Heart left ventricle (tissue), 13 donors: ENCODE measurements around the gene HLF.

Source experiments
- CTCF ChIP-seq, 12 donors: fragments of 200-600 bp; sonication (generic) in 4 of 12; IDR thresholded peaks; one replicate each; pipeline versions ENCODE4 v1.5.0 to v1.8.0; 2018 to 2022; ENCODE audit warnings: antibody characterized with exemption in 12 of 12, mild to moderate bottlenecking in 5 of 12
- POLR2A ChIP-seq, 2 donors: fragments of 450-650 bp; IDR thresholded peaks; one replicate each; pipeline ENCODE4 v1.6.1; 2017; ENCODE audit warnings: antibody characterized with exemption in 2 of 2, mild to moderate bottlenecking in 2 of 2, moderate library complexity in 2 of 2
- donor health status: ischemic (EF 13 %, LVEDD 7.1; RV severe dilation, severe dysfunction).
- donor health status: DM: no; HTN: yes; CAD: no.
- donor health status: DM: no; HTN: no; CAD: no.
- donor health status: ischemic (EF 25% LVEDD 6.9; RV normal size, moderate dysfunction).
- donor health status: ischemic (EF 25% LVEDD 5.7; RV mildly dilated, moderate dysfunction).
- donor health status: ischemic (EF 35%, LVEDD 5.7; RV mildly dilated, moderate dysfunction).
- donor health status: nonischemic (EF 11% LVEDD 7.7; RV severe dilation, severe dysfunction).
- donor health status: DM: yes; HTN: yes; CAD: no.
- donor health status: PGD.
- donor health status: ischemic (EF 29% LVEDD 5.4; RV normal size, mild dysfunction).
- donor health status: nonischemic (EF 23%, LVEDD 6.1; RV moderate dilation, normal function).

DNA sequence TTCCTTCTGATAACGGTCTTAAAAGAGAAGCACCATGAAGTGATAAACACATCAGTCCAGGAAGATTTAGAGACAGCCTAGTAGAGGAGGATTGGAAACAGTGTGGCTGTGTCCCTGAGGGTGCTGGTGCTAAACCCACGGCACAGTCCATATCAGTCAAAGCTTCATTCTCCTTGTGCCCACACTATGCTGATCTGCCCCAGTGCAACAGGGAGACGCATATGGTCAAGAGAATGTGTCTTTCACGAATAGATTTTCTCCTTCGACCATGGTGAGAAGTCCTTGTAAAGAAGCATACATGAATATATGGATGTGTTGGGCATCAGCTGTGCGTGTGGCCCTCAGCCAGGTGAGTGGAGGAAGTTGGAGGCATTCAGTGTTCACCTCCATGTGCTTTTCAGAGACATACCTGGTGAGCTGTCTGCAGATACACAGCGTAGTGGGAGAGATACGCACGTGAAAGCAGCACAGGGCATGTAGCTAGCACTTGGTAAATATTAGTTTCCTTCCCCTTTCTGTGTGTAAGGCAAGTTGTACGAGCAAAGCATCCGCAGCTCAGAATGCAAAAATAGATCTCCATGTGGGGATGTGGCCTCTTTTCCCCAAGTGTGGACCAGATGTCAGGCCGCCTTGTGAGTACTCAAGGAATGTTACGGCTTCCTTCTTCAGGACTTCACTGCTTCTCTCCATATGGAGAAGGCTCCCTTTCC lies 29.4 kb downstream of the HLF start:
- TF ChIP-seq CTCF (IDR thresholded peaks at IDR 0.05) (no peak), POLR2A (IDR thresholded peaks at IDR 0.05) (no peak)
